Dermis blood vessel endothelial cell (primary cell): ENCODE data around the gene COMTD1. TPM values are rescaled to one million over a fixed set of nuclear protein-coding genes. Genes with fewer than 3 reads are reported as not detected.
A peak's percentile ranks its signal among the peaks of the same experiment; 100 is the strongest.
"Not testable (repeated sequence)": the region's sequence is repeated elsewhere in the genome, so short reads cannot be mapped to it uniquely, and the experiment has no call there.

Source experiments
- DNase-seq: peaks from one replicate; pipeline ENCODE4 v3.0.0; 2010
- total RNA-seq: library from RNA; depleted of rRNA; stranded (reverse); fragments of >200 nt; gene quantifications from 2 replicates; pipeline ENCODE4 v1.2.3, GENCODE V29; 2014

Gene COMTD1
- total RNA-seq, 1 donor from 2014 or later, result 23.0 TPM

GRCh38 chr10:75191821-75192568 is 43.8 kb downstream of the COMTD1 start:
- peak; percentile 62 for DNase-seq

- DNase-seq, result no peak
Measured at GRCh38 chr10:75189266-75190096, 46.3 kb downstream of the COMTD1 start.

- not testable (repeated sequence) for DNase-seq
Measured at GRCh38 chr10:75188522-75188921, 47.2 kb downstream of the COMTD1 start.

GRCh38 chr10:75187961-75188426 is 47.8 kb downstream of the COMTD1 start:
- DNase-seq, result peak; percentile 85

GRCh38 chr10:75186310-75186709 is 49.4 kb downstream of the COMTD1 start:
- DNase-seq, result no peak

Other genes with a start within 250 kb of the COMTD1 start
- 34.9 and 36.9 TPM in 2 replicates for gene SAMD8, start 124.3 kb downstream of the COMTD1 start, total RNA-seq
- gene VDAC2, start 25.2 kb downstream of the COMTD1 start, total RNA-seq, result 174 and 191 TPM in 2 replicates
- gene ZNF503, start 165.8 kb upstream of the COMTD1 start, total RNA-seq, result 0.68 and 1.2 TPM in 2 replicates
- gene LRMDA, start 195.7 kb upstream of the COMTD1 start, total RNA-seq, result 7.6 and 27.4 TPM in 2 replicates